Measurements from ENCODE around the gene INMT.
A peak's percentile ranks its signal among the peaks of the same experiment; 100 is the strongest.

Gene INMT

GRCh38 chr7:30723776-30724175, 28.2 kb upstream of the INMT start:
- Histone ChIP-seq H3K79me2 (ENCODE audit: insufficient read depth, low read length) (no peaks in the 10 kb centered on the region), H3K4me3 (ENCODE audit: low read length, poor library complexity, severe bottlenecking) (no peak overlapping the region), H3K4me2 (ENCODE audit: low read depth, low read length, poor library complexity, severe bottlenecking) (no peak overlapping the region), H3K4me1 (ENCODE audit: insufficient read depth, low read length, poor library complexity, severe bottlenecking) (peaks cover 24% of the 10 kb centered on the region), H3K9me2 (replicated peaks; ENCODE audit: low read depth, low read length) (no peaks in the 10 kb centered on the region), H3K27me3 (ENCODE audit: insufficient read depth, low read length, poor library complexity, severe bottlenecking) (no peaks in the 10 kb centered on the region), H3K36me3 (ENCODE audit: insufficient read depth, low read length) (no peaks in the 10 kb centered on the region), H3K9ac (ENCODE audit: low read depth, low read length, poor library complexity, severe bottlenecking) (no peak overlapping the region), H4K20me1 (ENCODE audit: insufficient read depth, low read length, poor library complexity, severe bottlenecking) (no peaks in the 10 kb centered on the region), H3K9me3 (ENCODE audit: insufficient read depth, low read depth, low read length) (0 out of 2 replicates have a peak, but pooled peaks cover 3% of the 10 kb centered on the region), H3F3A (ENCODE audit: low read depth) (no peaks in the 10 kb centered on the region), H2AFZ (ENCODE audit: low read length) (no peak overlapping the region)
- no peak for TF ChIP-seq CTCF (conservative IDR thresholded peaks at IDR 0.05; ENCODE audit: low read length)
- no peak for TF ChIP-seq EZH2phosphoT487 (IDR thresholded peaks at IDR 0.05; ENCODE audit: borderline replicate concordance)

GRCh38 chr7:30726296-30727006, 25.5 kb upstream of the INMT start:
- peak overlapping the region; percentile 81 for H3K4me2 ChIP-seq (ENCODE audit: low read depth, low read length, poor library complexity, severe bottlenecking)
- peak overlapping the region; percentile 67 for H3K4me3 ChIP-seq (ENCODE audit: low read length, poor library complexity, severe bottlenecking)
- peak overlapping the region; percentile 96; the same call in 1 of the 2 replicates for H2AFZ ChIP-seq (ENCODE audit: low read length)
- H3K79me2 ChIP-seq (ENCODE audit: insufficient read depth, low read length): no peaks in the 10 kb centered on the region
- no peaks in the 10 kb centered on the region for H3K9me2 ChIP-seq (replicated peaks; ENCODE audit: low read depth, low read length)
- no peak for TF ChIP-seq EZH2phosphoT487 (IDR thresholded peaks at IDR 0.05; ENCODE audit: borderline replicate concordance)
- peak; percentile 23; the same call in 1 of the 2 replicates for TF ChIP-seq CTCF (conservative IDR thresholded peaks at IDR 0.05; ENCODE audit: low read length)
- no peaks in the 10 kb centered on the region for H3K9me3 ChIP-seq (ENCODE audit: insufficient read depth, low read depth, low read length)
- H3F3A ChIP-seq (ENCODE audit: low read depth): no peaks in the 10 kb centered on the region
- no peaks in the 10 kb centered on the region for H3K36me3 ChIP-seq (ENCODE audit: insufficient read depth, low read length)
- no peaks in the 10 kb centered on the region for H4K20me1 ChIP-seq (ENCODE audit: insufficient read depth, low read length, poor library complexity, severe bottlenecking)
- no peaks in the 10 kb centered on the region for H3K27me3 ChIP-seq (ENCODE audit: insufficient read depth, low read length, poor library complexity, severe bottlenecking)
- H3K9ac ChIP-seq (ENCODE audit: low read depth, low read length, poor library complexity, severe bottlenecking): peak overlapping the region; percentile 64
- H3K4me1 ChIP-seq (ENCODE audit: insufficient read depth, low read length, poor library complexity, severe bottlenecking): peaks cover 30% of the 10 kb centered on the region

GRCh38 chr7:30727061-30727945, 24.6 kb upstream of the INMT start:
- no peaks in the 10 kb centered on the region for H3K9me2 ChIP-seq (replicated peaks; ENCODE audit: low read depth, low read length)
- H3K9ac ChIP-seq (ENCODE audit: low read depth, low read length, poor library complexity, severe bottlenecking): peak overlapping the region; percentile 64
- no peaks in the 10 kb centered on the region for H3K79me2 ChIP-seq (ENCODE audit: insufficient read depth, low read length)
- H3K4me1 ChIP-seq (ENCODE audit: insufficient read depth, low read length, poor library complexity, severe bottlenecking): peaks cover 31% of the 10 kb centered on the region
- no peaks in the 10 kb centered on the region for H3F3A ChIP-seq (ENCODE audit: low read depth)
- H2AFZ ChIP-seq (ENCODE audit: low read length): peak overlapping the region; percentile 96
- no peaks in the 10 kb centered on the region for H4K20me1 ChIP-seq (ENCODE audit: insufficient read depth, low read length, poor library complexity, severe bottlenecking)
- no peaks in the 10 kb centered on the region for H3K36me3 ChIP-seq (ENCODE audit: insufficient read depth, low read length)
- H3K9me3 ChIP-seq (ENCODE audit: insufficient read depth, low read depth, low read length): no peaks in the 10 kb centered on the region
- no peaks in the 10 kb centered on the region for H3K27me3 ChIP-seq (ENCODE audit: insufficient read depth, low read length, poor library complexity, severe bottlenecking)
- TF ChIP-seq EZH2phosphoT487 (IDR thresholded peaks at IDR 0.05; ENCODE audit: borderline replicate concordance) (no peak), CTCF (conservative IDR thresholded peaks at IDR 0.05; ENCODE audit: low read length) (no peak)
- H3K4me2 ChIP-seq (ENCODE audit: low read depth, low read length, poor library complexity, severe bottlenecking): peak overlapping the region; percentile 81
- peak overlapping the region; percentile 67 for H3K4me3 ChIP-seq (ENCODE audit: low read length, poor library complexity, severe bottlenecking)
